Right lobe of liver (tissue), 6 donors: Measurements from ENCODE around the gene NCKAP5L. TPM values are rescaled to one million over a fixed set of nuclear protein-coding genes. Genes with fewer than 3 reads are reported as not detected.

ENCODE experiments used
- ATAC-seq, 4 donors: fragments of 200-7000 bp; cut with Tn5 transposase; one replicate each; pipeline ENCODE4 v1.9.1; 2020; ENCODE audit warnings: mild to moderate bottlenecking in 4 of 4, moderate library complexity in 4 of 4
- DNase-seq, 3 donors: peaks; one replicate each; pipeline ENCODE4 v3.0.0-alpha.2; 2020
- H3K27ac ChIP-seq, 3 donors: fragments of 200-600 bp; one replicate each; pipeline ENCODE4 v1.8.0; 2022
- H3K27me3 ChIP-seq, 2 donors: fragments of 200-600 bp; one replicate each; pipeline ENCODE4 v1.8.0; 2022
- H3K36me3 ChIP-seq, 4 donors: fragments of 200-600 bp; sonication (generic) in 1 of 4; one replicate each; pipeline versions ENCODE4 v1.5.1 to v1.8.0; 2017 to 2022; ENCODE audit warnings: control low read depth in 1 of 4
- H3K4me1 ChIP-seq, 4 donors: fragments of 200-600 bp; sonication (generic) in 1 of 4; one replicate each; pipeline versions ENCODE4 v1.5.1 to v1.8.0; 2017 to 2022; ENCODE audit warnings: control low read depth in 1 of 4
- H3K4me3 ChIP-seq, 3 donors: fragments of 200-600 bp; one replicate each; pipeline ENCODE4 v1.8.0; 2022
- H3K9me3 ChIP-seq, 4 donors: fragments of 200-600 bp; sonication (generic) in 1 of 4; one replicate each; pipeline versions ENCODE4 v1.5.1 to v1.8.0; 2017 to 2022; ENCODE audit warnings: control low read depth in 1 of 4
- CTCF ChIP-seq, 4 donors: fragments of 200-600 bp in 3 of 4; fragments of 450-650 bp in 1 of 4; IDR thresholded peaks; one replicate each; pipeline versions ENCODE4 v1.5.1 to v1.8.0; 2016 to 2022; ENCODE audit warnings: antibody characterized with exemption in 4 of 4, mild to moderate bottlenecking in 2 of 4
- POLR2A ChIP-seq: fragments of 450-650 bp; IDR thresholded peaks from one replicate; pipeline ENCODE4 v1.6.1; 2017; ENCODE audit warnings: antibody characterized with exemption, mild to moderate bottlenecking
- WGBS: methylation state at CpG from one replicate; pipeline ENCODE4 v1.1.6; 2018; ENCODE audit warnings: low coverage, low lambda C conversion rate; ENCODE audit not compliant: insufficient coverage; ENCODE audit errors: missing lambda C conversion rate; 5-methylcytosine and 5-hydroxymethylcytosine counted together
- intact Hi-C, 2 donors: fragments of 100-400 bp; cut with DNase I; formaldehyde crosslinking; loops; one replicate each; pipeline versions ENCODE4 v1.11.2 to v1.14.1; 2022
- total RNA-seq, 6 experiments: library from RNA; depleted of rRNA in 2 of 6; stranded (reverse); fragments of >200 nt in 2 of 6; fragmentation: NEBNext Ultra II Directional in 3 of 6; extraction: Animal tissue kit (Norgen Biotek cat#: 25700) in 3 of 6; gene quantifications; one replicate each; pipeline versions ENCODE4 v1.1.0 to v1.2.4, GENCODE V29; 2016 to 2023
- donor health status: DM: no; HTN: yes; CAD: no.
- donor health status: DM: no; HTN: no; CAD: no.
- donor health status: DM: no; HTN: no; CAD: no.
- donor health status: DM: no; HTN: yes; CAD: no.
- donor health status: DM: no; HTN: yes; CAD: no.

The NCKAP5L gene
- total RNA-seq, 6 experiments from 2014 or later: 7.0 to 8.8 (median 7.9) TPM

GRCh38 chr12:49813131-49813530 is 15.1 kb downstream of the NCKAP5L start:
- no peaks in the 10 kb centered on the region for H3K36me3 ChIP-seq
- intact Hi-C loops: no loop called here
- DNase-seq: no peak

GRCh38 chr12:49811961-49812401 is 16.2 kb downstream of the NCKAP5L start:
- 67% methylated on average over 4 of the region's 4 CpGs for WGBS
- intact Hi-C loops: no loop called here
- Histone ChIP-seq H3K4me3 (no peak overlapping the region), H3K4me1 (no peaks in the 10 kb centered on the region), H3K27ac (no peak overlapping the region), H3K9me3 (no peaks in the 10 kb centered on the region), H3K27me3 (no peaks in the 10 kb centered on the region), H3K36me3 (no peaks in the 10 kb centered on the region)
- DNase-seq: no peak
- TF ChIP-seq CTCF (IDR thresholded peaks at IDR 0.05) (no peak), POLR2A (no peak)
- ATAC-seq: no peak

More at GRCh38 chr12:49813131-49813530, 15.1 kb downstream of the NCKAP5L start:
- Histone ChIP-seq H3K27me3 (no peaks in the 10 kb centered on the region), H3K9me3 (no peaks in the 10 kb centered on the region), H3K4me3 (no peak overlapping the region), H3K27ac (no peak overlapping the region), H3K4me1 (no peaks in the 10 kb centered on the region)
- no peak for TF ChIP-seq CTCF (IDR thresholded peaks at IDR 0.05)
- TF ChIP-seq POLR2A: no peak
- ATAC-seq: no peak
- WGBS: 71% methylated on average over 1 of the region's 1 CpG

- Histone ChIP-seq H3K36me3 (no peaks in the 10 kb centered on the region), H3K27ac (no peak overlapping the region), H3K27me3 (no peaks in the 10 kb centered on the region), H3K4me3 (no peak overlapping the region), H3K4me1 (no peaks in the 10 kb centered on the region), H3K9me3 (no peaks in the 10 kb centered on the region)
- 89% methylated on average over 3 of the region's 5 CpGs for WGBS
- no peak for TF ChIP-seq POLR2A
- no peak for TF ChIP-seq CTCF (IDR thresholded peaks at IDR 0.05)
- no peak for ATAC-seq
- no peak for DNase-seq
- intact Hi-C loops: no loop called here
These were observed 17.1 kb downstream of the NCKAP5L start for GRCh38 chr12:49811136-49811535.

- H3K27ac ChIP-seq: no peak overlapping the region
These were observed 18.3 kb downstream of the NCKAP5L start for GRCh38 chr12:49809906-49810389.

More at GRCh38 chr12:49809906-49810389, 18.3 kb downstream of the NCKAP5L start:
- H3K4me1 ChIP-seq: no peaks in the 10 kb centered on the region
- intact Hi-C loops: no loop called here
- H3K4me3 ChIP-seq: no peak overlapping the region
- WGBS: 47% methylated on average over 2 of the region's 9 CpGs
- ATAC-seq (no peak), DNase-seq (no peak)
- H3K36me3 ChIP-seq: peaks cover 0 to 3% (median 0%) of the 10 kb centered on the region in 4 donors
- TF ChIP-seq CTCF (IDR thresholded peaks at IDR 0.05) (no peak), POLR2A (no peak)
- H3K27me3 ChIP-seq: no peaks in the 10 kb centered on the region
- no peaks in the 10 kb centered on the region for H3K9me3 ChIP-seq
